Activated naive CD8-positive, alpha-beta T cell treated with anti-CD3 and anti-CD28 coated beads for 36 hours (primary cell): ENCODE data around the gene SURF2. TPM values are rescaled to one million over a fixed set of nuclear protein-coding genes. Genes with fewer than 3 reads are reported as not detected.

Experiments
- DNase-seq: peaks from one replicate; pipeline ENCODE4 v3.0.0; 2021
- H3K27ac Mint-ChIP-seq: one replicate; pipeline ENCODE4 v1.8.0; 2022; ENCODE audit warnings: mild to moderate bottlenecking, moderate library complexity, mixed read lengths
- H3K27me3 Mint-ChIP-seq: one replicate; pipeline ENCODE4 v1.8.0; 2022; ENCODE audit warnings: mild to moderate bottlenecking, mixed read lengths
- H3K36me3 Mint-ChIP-seq: one replicate; pipeline ENCODE4 v1.8.0; 2021; ENCODE audit warnings: mild to moderate bottlenecking, mixed read lengths
- H3K4me1 Mint-ChIP-seq: one replicate; pipeline ENCODE4 v1.8.0; 2021; ENCODE audit warnings: mixed read lengths
- H3K4me3 Mint-ChIP-seq: one replicate; pipeline ENCODE4 v1.8.0; 2022; ENCODE audit warnings: mild to moderate bottlenecking, moderate library complexity, mixed read lengths
- H3K9me3 Mint-ChIP-seq: one replicate; pipeline ENCODE4 v1.8.0; 2022; ENCODE audit warnings: mixed read lengths
- total RNA-seq, 2 experiments: library from RNA; stranded (reverse); gene quantifications; one replicate each; pipeline ENCODE4 v1.2.3, GENCODE V29; 2021

The SURF2 gene
- total RNA-seq, 2 experiments from 2014 or later, result 30.7 to 32.2 TPM

DNA sequence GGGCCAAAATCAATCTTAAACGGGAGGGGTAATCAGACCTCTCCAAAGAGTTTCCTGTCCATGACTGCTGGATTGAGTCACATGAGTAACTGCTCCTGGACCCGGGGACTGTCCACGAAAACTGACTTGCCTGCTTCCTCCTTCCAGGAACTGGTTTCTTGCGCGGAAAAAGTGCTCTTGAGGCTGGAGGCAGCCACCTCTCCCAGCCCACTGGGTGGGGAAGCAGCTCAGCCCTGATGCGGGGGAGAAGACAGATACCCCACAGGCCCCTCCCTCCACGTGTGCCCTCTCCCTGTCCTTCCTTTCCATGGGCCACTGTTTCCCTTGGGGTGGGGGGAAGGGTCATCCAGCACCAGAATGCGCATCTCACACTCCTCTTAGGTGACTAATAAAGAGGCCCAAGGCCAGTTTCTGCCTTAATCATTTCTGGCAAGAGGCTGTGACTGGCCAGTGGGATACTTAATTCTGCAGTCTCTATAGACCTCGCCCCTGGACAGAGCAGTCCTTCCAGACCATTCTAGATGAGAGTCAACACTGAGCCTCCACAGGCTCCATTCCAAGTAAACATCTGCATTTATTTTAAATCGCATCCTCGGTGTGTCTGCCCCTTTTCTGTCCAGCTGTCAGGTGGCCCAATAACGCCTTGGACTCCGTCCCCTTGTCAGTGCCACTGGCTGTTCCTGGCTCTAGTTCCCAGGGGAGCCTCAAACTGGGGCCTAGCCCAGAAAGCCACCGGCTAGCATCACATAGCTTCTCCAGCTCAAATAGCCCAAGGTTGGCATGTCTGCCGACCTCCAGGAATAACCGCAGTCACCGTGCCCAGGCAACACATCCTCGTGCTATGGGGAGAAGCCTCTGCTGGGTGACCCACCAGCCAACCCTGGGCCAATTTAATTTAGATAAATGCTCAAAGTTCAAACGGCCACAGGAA lies 49.4 kb downstream of the SURF2 start:
- peaks cover 21% of the 10 kb centered on the region for H3K36me3 Mint-ChIP-seq
- H3K4me1 Mint-ChIP-seq, result peaks cover 15% of the 10 kb centered on the region
- DNase-seq, result no peak
- H3K9me3 Mint-ChIP-seq, result no peaks in the 10 kb centered on the region
- H3K27me3 Mint-ChIP-seq, result no peaks in the 10 kb centered on the region
- H3K27ac Mint-ChIP-seq, result peak overlapping the region; percentile 11
- no peak overlapping the region for H3K4me3 Mint-ChIP-seq

DNA sequence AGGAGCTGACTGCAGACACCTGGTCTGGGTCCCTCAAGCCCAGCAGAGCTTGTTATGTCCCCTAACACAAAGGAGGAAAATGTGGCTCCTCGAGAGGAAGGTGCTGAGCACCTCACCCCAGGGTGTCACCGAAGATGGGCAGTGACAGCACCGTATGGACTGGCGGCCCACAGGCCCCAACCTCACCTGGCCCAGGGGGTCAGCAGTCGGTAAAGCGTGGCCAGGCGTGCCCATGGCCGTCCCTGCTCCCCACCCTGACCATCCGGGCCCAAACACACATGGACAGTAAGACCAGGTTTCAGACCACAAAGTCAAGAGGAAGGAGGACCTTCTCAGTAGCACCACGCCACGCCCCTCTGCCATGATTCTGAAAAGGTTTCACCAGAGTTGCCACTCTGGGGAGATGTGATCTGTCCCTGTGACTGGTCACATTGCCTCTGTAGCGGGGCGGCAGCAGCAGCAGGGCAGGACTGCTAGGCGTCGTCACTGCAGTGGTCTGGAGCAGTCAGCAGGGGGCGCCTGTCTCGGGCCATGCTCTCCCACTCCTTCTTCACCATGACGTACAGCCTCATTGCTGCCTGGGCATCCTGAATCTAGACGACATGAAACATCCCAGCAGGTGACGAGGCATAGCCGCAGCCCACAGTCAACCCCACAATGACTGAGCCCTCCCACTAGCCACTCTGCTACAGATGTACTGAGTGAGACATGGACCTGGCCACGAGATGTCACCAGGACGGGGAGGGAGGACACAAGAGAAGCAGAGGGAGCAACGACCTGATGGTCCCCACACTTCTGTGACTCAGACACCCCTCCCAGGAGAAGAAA lies 50.3 kb downstream of the SURF2 start:
- H3K9me3 Mint-ChIP-seq, result no peaks in the 10 kb centered on the region
- no peaks in the 10 kb centered on the region for H3K27me3 Mint-ChIP-seq

DNA sequence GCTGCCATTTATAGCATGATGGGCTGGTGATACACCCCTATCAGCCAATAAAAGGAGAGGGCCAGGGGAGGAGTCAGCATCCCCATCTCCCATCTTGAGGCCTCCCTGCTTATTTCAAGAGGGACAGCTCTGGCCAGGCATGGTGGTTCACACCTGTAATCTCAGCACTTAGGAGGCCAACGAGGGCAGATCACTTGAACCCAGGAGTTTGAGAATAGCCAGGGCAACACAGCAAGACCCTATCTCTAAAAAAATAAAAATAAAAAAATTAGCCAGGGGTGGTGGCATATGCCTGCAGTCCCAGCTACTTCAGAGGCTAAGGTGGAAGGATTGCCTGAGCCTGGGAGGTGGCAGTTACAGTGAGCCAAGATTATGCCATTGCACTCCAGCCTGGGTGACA lies 51.7 kb downstream of the SURF2 start:
- Mint-ChIP-seq H3K4me3 (no peak overlapping the region), H3K9me3 (no peaks in the 10 kb centered on the region), H3K27me3 (no peaks in the 10 kb centered on the region), H3K27ac (no peak overlapping the region), H3K4me1 (peaks cover 15% of the 10 kb centered on the region), H3K36me3 (peaks cover 31% of the 10 kb centered on the region)
- no peak for DNase-seq

More for the DNA sequence above, 50.3 kb downstream of the SURF2 start:
- Mint-ChIP-seq H3K27ac (peak overlapping the region; percentile 16), H3K4me3 (no peak overlapping the region), H3K4me1 (peaks cover 15% of the 10 kb centered on the region), H3K36me3 (peaks cover 25% of the 10 kb centered on the region)
- DNase-seq, result peak; percentile 84

Other genes starting within 250 kb of the SURF2 start
- 10 to 100 TPM; 50.3 to 51.9 TPM for gene RALGDS, start 235.3 kb upstream of the SURF2 start, total RNA-seq
- 1 to 10 TPM; 1.6 to 2.9 TPM for gene GBGT1, start 192.6 kb upstream of the SURF2 start, total RNA-seq
- gene OBP2B, start 147.3 kb upstream of the SURF2 start, total RNA-seq, result not detected
- not detected for gene ABO, start 81.3 kb upstream of the SURF2 start, total RNA-seq
- gene SURF6, start 20.4 kb upstream of the SURF2 start, total RNA-seq, result 10 to 100 TPM; 31.8 to 33.0 TPM
- 10 to 100 TPM; 42.3 to 45.2 TPM for gene MED22, start 8.4 kb upstream of the SURF2 start, total RNA-seq
- 1,000 to 10,000 TPM; 3,142 to 3,195 TPM for gene RPL7A, start 8.3 kb upstream of the SURF2 start, total RNA-seq
- 10 to 100 TPM; 25.4 to 26.6 TPM for gene SURF1, start 63 bp upstream of the SURF2 start, total RNA-seq
- gene SURF4, start 19.5 kb downstream of the SURF2 start, total RNA-seq, result 100 to 1,000 TPM; 197 to 198 TPM
- under 1 TPM; 0.16 to 0.31 TPM for gene STKLD1, start 19.8 kb downstream of the SURF2 start, total RNA-seq
- gene REXO4, start 61.5 kb downstream of the SURF2 start, total RNA-seq, result 10 to 100 TPM; 45.3 to 47.7 TPM
- gene ADAMTS13, start 65.8 kb downstream of the SURF2 start, total RNA-seq, result 1 to 10 TPM; 1.0 to 1.5 TPM
- gene CACFD1, start 103.4 kb downstream of the SURF2 start, total RNA-seq, result 1 to 10 TPM in 1 of 2 experiments, under 1 TPM in 1; 0.54 to 1.4 TPM
- gene SLC2A6, start 122.5 kb downstream of the SURF2 start, total RNA-seq, result 1 to 10 TPM; 8.9 to 9.3 TPM
- not detected for gene MYMK, start 168.4 kb downstream of the SURF2 start, total RNA-seq
- gene ADAMTSL2, start 178.2 kb downstream of the SURF2 start, total RNA-seq, result under 1 TPM; 0.29 to 0.34 TPM